Ammon's horn (tissue), 1 donor: ENCODE data around the gene MED10.

ENCODE experiments used
- DNase-seq: peaks from one replicate; pipeline ENCODE4 v3.0.0-alpha.2; 2016; ENCODE audit warnings: low spot score

The MED10 gene

DNA sequence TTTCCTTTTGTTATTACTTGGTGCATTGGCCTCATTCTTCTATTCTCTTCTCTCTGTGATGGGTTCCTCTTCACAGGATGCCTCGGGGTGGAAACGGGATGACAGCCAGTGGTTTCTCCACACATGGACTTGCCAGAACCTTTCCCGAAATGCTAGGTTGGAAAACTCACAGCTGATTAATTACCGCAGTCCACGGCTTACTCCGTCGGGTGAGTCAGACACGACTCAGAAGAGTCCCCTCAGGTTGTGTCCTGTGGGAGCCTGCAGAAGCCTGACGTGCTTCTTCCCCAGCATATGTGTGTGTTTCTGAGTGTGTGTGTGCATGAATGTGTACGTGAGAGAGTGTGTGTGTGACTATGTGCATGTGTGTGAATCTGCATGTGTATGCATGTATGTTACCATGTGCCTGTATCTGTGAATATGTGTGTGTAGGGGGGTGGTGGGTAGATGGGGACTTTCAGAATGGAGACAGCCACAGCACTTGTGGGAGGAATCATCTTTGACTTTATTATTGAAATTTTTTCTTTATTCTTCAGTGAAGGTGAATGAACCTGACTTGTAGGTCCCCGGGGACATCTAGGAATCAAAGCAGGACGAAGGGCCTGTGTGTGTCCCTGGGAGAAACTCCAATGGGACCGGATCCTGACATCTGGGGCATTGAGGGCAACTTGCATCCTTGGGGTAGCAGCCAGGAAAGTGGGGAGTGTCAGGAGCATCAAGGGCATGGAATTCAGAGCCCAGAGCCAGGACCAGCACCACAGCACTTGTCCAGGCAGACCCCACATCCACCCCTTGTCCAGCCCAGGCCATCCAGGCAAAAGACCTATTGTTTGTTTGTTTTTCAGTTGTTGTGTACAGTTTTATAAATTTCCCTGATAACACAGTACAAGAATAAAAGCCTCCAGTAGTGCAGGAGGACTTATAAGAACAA is 21.9 kb upstream of the MED10 start:
- no peak for DNase-seq

- no peak for DNase-seq
Measured at GRCh38 chr5:6398570-6399230, 20.4 kb upstream of the MED10 start.

GRCh38 chr5:6397536-6398269 is 19.4 kb upstream of the MED10 start:
- DNase-seq = no peak

DNA sequence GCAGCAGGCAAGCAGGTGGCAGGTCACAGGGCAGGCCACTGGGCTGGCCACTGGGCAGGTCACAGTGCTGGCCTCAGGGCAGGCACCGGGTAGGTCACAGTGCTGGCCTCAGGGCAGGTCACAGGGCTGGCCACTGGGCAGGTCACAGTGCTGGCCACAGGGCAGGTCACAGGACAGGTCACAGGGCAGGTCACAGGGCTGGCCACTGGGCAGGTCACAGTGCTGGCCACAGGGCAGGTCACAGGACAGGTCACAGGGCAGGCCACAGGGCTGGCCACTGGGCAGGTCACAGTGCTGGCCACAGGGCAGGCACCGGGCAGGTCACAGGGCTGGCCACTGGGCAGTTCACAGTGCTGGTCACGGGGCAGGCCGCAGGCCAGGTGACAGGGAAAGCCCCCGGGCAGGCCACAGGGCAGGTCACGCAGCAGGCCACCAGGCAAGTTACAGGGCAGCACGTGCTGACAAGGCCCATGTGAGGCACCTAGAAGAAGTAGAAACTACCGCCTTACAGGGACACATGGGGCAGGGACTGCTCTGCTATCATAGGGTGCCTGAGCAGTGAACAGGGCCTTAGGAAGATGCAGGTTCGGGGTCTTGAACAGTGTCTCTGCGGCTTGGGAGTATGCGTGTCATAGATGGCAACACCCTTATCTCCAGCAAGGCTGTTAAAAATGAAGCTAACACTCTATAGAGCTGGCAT is 18.6 kb upstream of the MED10 start:
- no peak for DNase-seq

- DNase-seq = no peak
Measured at GRCh38 chr5:6396043-6396442, 17.7 kb upstream of the MED10 start.

- no peak for DNase-seq
Measured at GRCh38 chr5:6395621-6396020, 17.3 kb upstream of the MED10 start.

GRCh38 chr5:6395102-6395445 is 16.7 kb upstream of the MED10 start:
- no peak for DNase-seq

- DNase-seq = no peak
Measured at GRCh38 chr5:6394429-6395101, 16.2 kb upstream of the MED10 start.

GRCh38 chr5:6393596-6394194 is 15.3 kb upstream of the MED10 start:
- no peak for DNase-seq

GRCh38 chr5:6392561-6392960 is 14.2 kb upstream of the MED10 start:
- DNase-seq = no peak

GRCh38 chr5:6391151-6391550 is 12.8 kb upstream of the MED10 start:
- DNase-seq = no peak

- no peak for DNase-seq
Measured at GRCh38 chr5:6389946-6390530, 11.7 kb upstream of the MED10 start.

- DNase-seq = no peak
Measured at GRCh38 chr5:6389397-6389796, 11.1 kb upstream of the MED10 start.

- no peak for DNase-seq
Measured at GRCh38 chr5:6387970-6388369, 9.6 kb upstream of the MED10 start.

DNA sequence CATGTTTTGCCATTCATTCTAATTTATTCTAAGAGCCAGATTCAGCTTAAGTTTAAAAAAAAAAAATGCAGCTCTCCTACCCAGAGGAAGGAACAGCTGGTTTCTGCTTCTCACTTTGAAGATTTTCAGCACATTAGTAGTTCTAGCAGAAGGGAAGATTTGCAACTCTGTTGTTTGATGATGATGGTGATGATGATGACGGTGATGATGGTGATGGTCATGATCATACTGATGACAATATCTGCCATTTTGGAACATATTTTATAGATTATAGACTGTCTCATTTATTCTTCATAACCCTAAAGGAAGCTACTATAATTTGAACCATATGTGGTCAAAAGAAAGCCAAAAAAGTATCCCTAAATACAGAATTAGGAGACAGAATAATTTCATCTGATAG is 7.9 kb upstream of the MED10 start:
- DNase-seq = no peak

- DNase-seq = no peak
Measured at GRCh38 chr5:6384856-6385255, 6.5 kb upstream of the MED10 start.

DNA sequence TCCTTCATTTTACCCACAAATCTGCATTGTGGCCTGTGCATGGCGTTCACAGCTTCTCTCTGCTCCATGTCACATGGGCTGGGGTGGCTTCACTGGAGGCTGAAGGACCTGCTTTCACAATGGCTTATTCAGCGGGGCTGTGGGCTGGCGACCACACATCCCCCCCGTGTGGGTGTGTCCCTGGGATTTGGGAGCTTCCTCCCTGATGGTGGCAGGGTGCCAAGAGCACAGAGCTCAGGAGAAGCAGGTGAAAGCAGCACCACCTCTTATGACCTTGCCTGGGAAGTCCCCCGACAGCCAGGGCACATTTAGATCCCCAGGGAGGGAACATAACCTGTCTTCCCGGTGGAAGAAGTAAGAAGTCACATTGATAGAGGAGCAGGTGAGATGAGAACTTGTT is 5.0 kb upstream of the MED10 start:
- no peak for DNase-seq

GRCh38 chr5:6379246-6379645 is 899 bp upstream of the MED10 start:
- DNase-seq = no peak

- DNase-seq = no peak
Measured at GRCh38 chr5:6378766-6379103, 388 bp upstream of the MED10 start.

DNA sequence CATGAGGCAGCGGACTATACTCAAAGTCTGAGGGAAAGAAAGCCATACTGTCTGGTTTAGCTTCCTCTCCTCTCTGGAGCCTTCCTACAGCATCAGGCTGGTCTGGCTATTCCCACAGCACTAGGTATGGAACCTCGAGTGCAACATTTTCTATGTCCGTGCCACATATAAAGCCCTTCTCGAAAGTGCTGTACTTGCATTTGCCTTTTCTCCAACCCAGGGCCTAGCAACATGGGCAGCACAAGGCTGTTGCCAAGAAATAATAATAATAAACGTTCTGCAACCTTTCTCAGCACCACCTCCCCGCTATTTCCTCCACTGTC is 804 bp downstream of the MED10 start:
- DNase-seq = no peak

DNA sequence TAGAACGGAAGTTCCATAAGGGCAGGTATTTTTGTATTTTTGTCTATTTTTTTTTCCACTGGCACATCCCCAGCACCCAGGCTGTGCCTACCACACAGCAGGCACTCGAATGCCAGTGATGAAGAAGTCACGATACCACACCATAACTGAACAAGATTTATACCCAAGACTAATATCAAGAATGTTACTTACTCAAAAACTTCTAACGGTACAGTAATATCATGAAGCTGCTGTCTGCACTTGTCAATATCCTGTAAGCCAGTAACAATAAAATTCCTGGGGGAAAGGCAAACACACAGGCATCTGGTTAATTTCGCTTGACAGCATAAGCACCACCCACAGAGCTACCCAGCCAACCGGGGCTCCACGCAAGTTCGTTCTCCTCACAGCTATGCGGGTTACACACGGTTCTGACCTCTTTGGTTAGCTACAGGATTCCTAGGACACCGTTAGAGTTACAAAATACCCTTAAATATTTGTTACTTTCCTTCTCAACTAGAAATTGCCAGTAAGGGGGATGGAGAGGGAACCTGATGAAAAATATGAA is 1.3 kb downstream of the MED10 start:
- DNase-seq = no peak
